ENCODE data around the gene CTSC.

The CTSC gene

DNA sequence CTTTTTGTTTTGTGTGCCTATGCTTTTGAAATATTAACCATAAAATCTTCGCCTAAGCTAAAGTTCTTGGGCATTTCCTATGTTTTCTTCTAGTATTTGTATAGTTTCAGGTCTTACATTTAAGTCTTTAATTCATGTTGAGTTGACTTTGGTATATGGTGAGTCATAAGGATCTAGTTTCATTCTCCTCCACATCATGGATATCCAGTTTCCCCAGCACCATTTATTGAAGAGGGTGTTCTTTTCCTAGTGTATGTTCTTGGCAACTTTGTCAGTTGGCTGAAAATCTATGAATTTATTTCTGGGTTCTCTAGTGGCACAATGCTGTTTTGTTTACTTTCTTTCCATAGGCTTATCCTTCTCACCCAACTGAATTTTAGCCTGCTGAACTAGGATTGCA, 49.0 kb downstream of the CTSC start:
- no peak for DNase-seq (ENCODE audit: low read depth)
- TF ChIP-seq, protein P1, sequence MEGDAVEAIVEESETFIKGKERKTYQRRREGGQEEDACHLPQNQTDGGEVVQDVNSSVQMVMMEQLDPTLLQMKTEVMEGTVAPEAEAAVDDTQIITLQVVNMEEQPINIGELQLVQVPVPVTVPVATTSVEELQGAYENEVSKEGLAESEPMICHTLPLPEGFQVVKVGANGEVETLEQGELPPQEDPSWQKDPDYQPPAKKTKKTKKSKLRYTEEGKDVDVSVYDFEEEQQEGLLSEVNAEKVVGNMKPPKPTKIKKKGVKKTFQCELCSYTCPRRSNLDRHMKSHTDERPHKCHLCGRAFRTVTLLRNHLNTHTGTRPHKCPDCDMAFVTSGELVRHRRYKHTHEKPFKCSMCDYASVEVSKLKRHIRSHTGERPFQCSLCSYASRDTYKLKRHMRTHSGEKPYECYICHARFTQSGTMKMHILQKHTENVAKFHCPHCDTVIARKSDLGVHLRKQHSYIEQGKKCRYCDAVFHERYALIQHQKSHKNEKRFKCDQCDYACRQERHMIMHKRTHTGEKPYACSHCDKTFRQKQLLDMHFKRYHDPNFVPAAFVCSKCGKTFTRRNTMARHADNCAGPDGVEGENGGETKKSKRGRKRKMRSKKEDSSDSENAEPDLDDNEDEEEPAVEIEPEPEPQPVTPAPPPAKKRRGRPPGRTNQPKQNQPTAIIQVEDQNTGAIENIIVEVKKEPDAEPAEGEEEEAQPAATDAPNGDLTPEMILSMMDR (conservative IDR thresholded peaks at IDR 0.05; ENCODE audit: low read depth, low read length) = no peak
- H3K4me3 ChIP-seq (ENCODE audit: low read length) = no peak overlapping the region

DNA sequence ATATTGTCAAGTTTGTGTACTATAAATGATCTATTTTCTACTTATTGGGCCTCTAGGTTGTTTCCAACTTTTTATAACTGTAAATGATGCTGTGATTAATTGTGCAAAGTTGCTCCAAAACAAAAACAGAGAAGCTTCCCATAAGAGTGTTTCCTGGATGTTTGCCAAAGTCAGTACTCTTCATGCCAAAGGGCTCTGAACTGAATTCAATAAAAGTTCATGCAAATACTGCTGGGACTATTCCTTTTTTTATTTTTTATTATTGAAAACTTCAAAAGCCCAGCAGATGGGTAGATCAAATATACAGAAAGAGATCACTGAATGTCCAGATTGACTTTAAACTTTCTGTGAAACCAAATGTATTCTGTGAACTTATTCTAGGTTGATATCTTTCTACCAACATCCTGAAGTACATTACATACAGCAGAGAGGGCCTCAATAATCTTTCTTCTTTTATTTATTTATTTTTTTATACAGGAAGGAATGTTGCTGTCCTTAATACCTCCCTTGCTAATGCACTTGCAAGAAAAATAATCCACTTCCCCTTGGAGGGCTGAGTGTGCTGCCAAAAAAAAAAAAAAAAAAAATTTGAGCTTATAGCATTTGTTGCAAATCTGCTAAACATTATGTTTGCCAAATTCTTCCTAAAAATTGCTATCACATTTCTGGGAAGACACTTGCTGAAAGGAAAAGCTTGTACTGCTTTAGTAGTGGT, 53.0 kb downstream of the CTSC start:
- no peak overlapping the region for H3K4me3 ChIP-seq (ENCODE audit: low read length)
- TF ChIP-seq, protein P1 (conservative IDR thresholded peaks at IDR 0.05; ENCODE audit: low read depth, low read length) = no peak
- DNase-seq (ENCODE audit: low read depth) = no peak

DNA sequence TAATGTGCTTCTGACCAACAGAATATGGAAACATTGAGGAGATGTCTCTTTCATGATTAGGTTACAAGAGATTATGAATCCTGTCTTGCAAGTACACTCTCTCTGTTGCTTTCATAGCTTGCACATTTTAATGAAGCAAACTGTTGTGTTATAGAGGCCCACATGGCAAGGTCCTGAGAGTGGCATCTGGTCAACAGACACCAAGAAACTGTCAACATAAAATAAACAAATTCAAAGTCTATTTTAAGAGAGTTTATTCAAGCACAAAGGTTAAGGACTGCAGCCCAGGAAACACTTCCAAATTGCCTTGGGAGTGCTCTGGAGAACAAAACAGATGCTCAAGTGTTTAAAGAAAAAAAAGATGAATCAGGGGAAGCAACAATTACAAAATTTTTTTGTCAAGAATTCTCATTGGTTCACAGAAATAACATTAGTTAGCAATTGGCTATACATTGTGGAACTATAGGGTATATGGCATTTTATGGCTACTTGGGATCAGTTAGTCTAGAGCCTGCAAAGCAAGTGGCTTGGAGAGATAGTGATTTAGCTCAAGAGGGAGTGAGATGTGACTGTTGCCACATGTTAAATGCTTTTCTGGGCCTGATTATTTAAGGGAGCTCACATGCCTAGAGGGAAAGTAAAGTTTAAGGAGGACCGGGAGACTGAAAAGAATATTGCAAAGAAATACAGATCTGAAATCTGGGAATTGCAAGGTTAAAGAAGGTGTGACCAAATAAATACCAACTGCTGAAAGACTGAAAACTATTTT, 54.6 kb downstream of the CTSC start:
- TF ChIP-seq, protein P1 (conservative IDR thresholded peaks at IDR 0.05; ENCODE audit: low read depth, low read length) = no peak
- H3K4me3 ChIP-seq (ENCODE audit: low read length) = no peak overlapping the region
- DNase-seq (ENCODE audit: low read depth) = no peak

GRCh38 chr11:88281317-88281712, 56.2 kb downstream of the CTSC start:
- DNase-seq (ENCODE audit: low read depth) = no peak
- H3K4me3 ChIP-seq (ENCODE audit: low read length) = no peak overlapping the region
- TF ChIP-seq, protein P1 (conservative IDR thresholded peaks at IDR 0.05; ENCODE audit: low read depth, low read length) = peak; percentile 31

DNA sequence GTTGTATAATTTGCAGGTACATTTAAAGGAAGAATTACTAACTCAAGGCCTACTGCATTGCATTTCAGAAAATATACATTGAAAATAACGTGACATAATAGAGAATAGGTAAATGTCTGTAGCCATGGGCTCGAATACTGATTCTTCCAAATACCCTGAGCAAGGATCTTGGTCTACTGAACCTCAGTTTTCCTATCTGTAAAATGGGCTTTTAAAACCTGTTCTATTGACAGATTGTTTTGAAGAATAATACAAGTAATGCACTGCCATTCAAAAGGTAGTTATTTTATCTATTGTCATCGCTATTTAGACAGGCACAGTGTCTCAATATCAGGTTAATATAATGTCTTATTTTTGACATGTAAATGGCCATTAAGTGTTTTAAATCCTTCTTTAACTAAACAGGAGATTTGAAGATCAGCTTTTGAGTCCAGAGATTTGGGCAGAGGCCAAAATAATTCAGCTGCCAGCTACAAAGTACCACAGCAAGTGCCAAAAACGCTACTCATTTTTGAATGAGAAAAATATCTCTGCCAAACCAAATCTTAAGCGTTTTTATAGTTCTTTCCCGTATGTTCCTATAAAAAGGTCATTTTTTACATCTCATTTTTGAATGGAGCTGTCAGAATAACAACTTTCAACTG, 56.7 kb downstream of the CTSC start:
- no peak overlapping the region for H3K4me3 ChIP-seq (ENCODE audit: low read length)
- TF ChIP-seq, protein P1 (conservative IDR thresholded peaks at IDR 0.05; ENCODE audit: low read depth, low read length) = no peak
- DNase-seq (ENCODE audit: low read depth) = peak; percentile 81

- no peak for DNase-seq (ENCODE audit: low read depth)
- H3K4me3 ChIP-seq (ENCODE audit: low read length) = no peak overlapping the region
- TF ChIP-seq, protein P1 (conservative IDR thresholded peaks at IDR 0.05; ENCODE audit: low read depth, low read length) = no peak
These were observed 60.1 kb downstream of the CTSC start for GRCh38 chr11:88277349-88277915.

Data from retinal pigment epithelial cell (primary cell).